ENCODE data around the gene ANGPTL2.

- TF ChIP-seq, protein P1, sequence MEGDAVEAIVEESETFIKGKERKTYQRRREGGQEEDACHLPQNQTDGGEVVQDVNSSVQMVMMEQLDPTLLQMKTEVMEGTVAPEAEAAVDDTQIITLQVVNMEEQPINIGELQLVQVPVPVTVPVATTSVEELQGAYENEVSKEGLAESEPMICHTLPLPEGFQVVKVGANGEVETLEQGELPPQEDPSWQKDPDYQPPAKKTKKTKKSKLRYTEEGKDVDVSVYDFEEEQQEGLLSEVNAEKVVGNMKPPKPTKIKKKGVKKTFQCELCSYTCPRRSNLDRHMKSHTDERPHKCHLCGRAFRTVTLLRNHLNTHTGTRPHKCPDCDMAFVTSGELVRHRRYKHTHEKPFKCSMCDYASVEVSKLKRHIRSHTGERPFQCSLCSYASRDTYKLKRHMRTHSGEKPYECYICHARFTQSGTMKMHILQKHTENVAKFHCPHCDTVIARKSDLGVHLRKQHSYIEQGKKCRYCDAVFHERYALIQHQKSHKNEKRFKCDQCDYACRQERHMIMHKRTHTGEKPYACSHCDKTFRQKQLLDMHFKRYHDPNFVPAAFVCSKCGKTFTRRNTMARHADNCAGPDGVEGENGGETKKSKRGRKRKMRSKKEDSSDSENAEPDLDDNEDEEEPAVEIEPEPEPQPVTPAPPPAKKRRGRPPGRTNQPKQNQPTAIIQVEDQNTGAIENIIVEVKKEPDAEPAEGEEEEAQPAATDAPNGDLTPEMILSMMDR (IDR thresholded peaks at IDR 0.05), result no peak
- no peak for TF ChIP-seq USF2 (IDR thresholded peaks at IDR 0.05)
- TF ChIP-seq RAD21 (conservative IDR thresholded peaks at IDR 0.05 in 1 of 2, IDR thresholded peaks at IDR 0.05 in 1 of 2), result no peak
- no peak for TF ChIP-seq CEBPB (IDR thresholded peaks at IDR 0.05)
Measured at GRCh38 chr9:127051881-127052595, 70.4 kb downstream of the ANGPTL2 start.

Measured in A549 (cell line).